Smooth muscle cell of the brain vasculature (primary cell): ENCODE measurements around the gene RPL3.
"Not testable (repeated sequence)": the region's sequence is repeated elsewhere in the genome, so short reads cannot be mapped to it uniquely, and the experiment has no call there.

Source experiments
- DNase-seq: peaks from one replicate; pipeline ENCODE4 v3.0.0-alpha.2; 2012; ENCODE audit warnings: low read depth, low spot score

The RPL3 gene

GRCh38 chr22:39319284-39320022 is at the start of gene RPL3:
TSS of gene RPL3 (minus strand) at chr22:39319623. CDS start at chr22:39319597, 26 bp downstream.
- DNase-seq, result peak; percentile 98

GRCh38 chr22:39369186-39369585 is 49.8 kb upstream of the RPL3 start:
- DNase-seq, result no peak

- DNase-seq, result no peak
Observed at GRCh38 chr22:39368461-39368911, 49.1 kb upstream of the RPL3 start.

GRCh38 chr22:39367035-39367434 is 47.6 kb upstream of the RPL3 start:
- DNase-seq, result no peak

GRCh38 chr22:39365492-39365780 is 46.0 kb upstream of the RPL3 start:
- DNase-seq, result no peak

GRCh38 chr22:39364714-39365491 is 45.5 kb upstream of the RPL3 start:
- no peak for DNase-seq

GRCh38 chr22:39363751-39364515 is 44.5 kb upstream of the RPL3 start:
- no peak for DNase-seq

- no peak for DNase-seq
Observed at GRCh38 chr22:39362932-39363331, 43.5 kb upstream of the RPL3 start.

- DNase-seq, result no peak
Observed at GRCh38 chr22:39362271-39362670, 42.8 kb upstream of the RPL3 start.

GRCh38 chr22:39361496-39361895 is 42.1 kb upstream of the RPL3 start:
- no peak for DNase-seq

GRCh38 chr22:39360674-39361413 is 41.4 kb upstream of the RPL3 start:
- DNase-seq, result no peak

GRCh38 chr22:39360242-39360641 is 40.8 kb upstream of the RPL3 start:
- DNase-seq, result no peak

- DNase-seq, result no peak
Observed at GRCh38 chr22:39359659-39360195, 40.3 kb upstream of the RPL3 start.

GRCh38 chr22:39358197-39358596 is 38.8 kb upstream of the RPL3 start:
- DNase-seq, result not testable (repeated sequence)

- not testable (repeated sequence) for DNase-seq
Observed at GRCh38 chr22:39357110-39358108, 38.0 kb upstream of the RPL3 start.

- no peak for DNase-seq
Observed at GRCh38 chr22:39356464-39356863, 37.0 kb upstream of the RPL3 start.

GRCh38 chr22:39355805-39356204 is 36.4 kb upstream of the RPL3 start:
- DNase-seq, result not testable (repeated sequence)

- DNase-seq, result no peak
Observed at GRCh38 chr22:39355080-39355479, 35.7 kb upstream of the RPL3 start.

- no peak for DNase-seq
Observed at GRCh38 chr22:39353346-39353745, 33.9 kb upstream of the RPL3 start.

GRCh38 chr22:39352306-39352891 is 33.0 kb upstream of the RPL3 start:
- no peak for DNase-seq
